ENCODE measurements around the gene EXOC1L.

Gene EXOC1L

GRCh38 chr4:55879224-55879623 is 59.6 kb downstream of the EXOC1L start:
- no peak for DNase-seq (ENCODE audit: low read depth in 1 of 2, low spot score in 1 of 2)

- DNase-seq (ENCODE audit: low read depth in 1 of 2, low spot score in 1 of 2): no peak
Measured at GRCh38 chr4:55880652-55881280, 61.2 kb downstream of the EXOC1L start.

- DNase-seq (ENCODE audit: low read depth in 1 of 2, low spot score in 1 of 2): no peak
Measured at GRCh38 chr4:55884093-55884850, 64.7 kb downstream of the EXOC1L start.

GRCh38 chr4:55884851-55885219 is 65.2 kb downstream of the EXOC1L start:
- no peak for DNase-seq (ENCODE audit: low read depth in 1 of 2, low spot score in 1 of 2)
